ENCODE data around the gene RNF31.

GRCh38 chr14:24185026-24185425 lies 37.7 kb downstream of the RNF31 start:
- TF ChIP-seq CTCF (IDR thresholded peaks at IDR 0.05; ENCODE audit: low read depth, low read length): no peak
- TF ChIP-seq EZH2phosphoT487 (IDR thresholded peaks at IDR 0.05; ENCODE audit: low read depth): no peak

Measured in OCI-LY3 (cell line).